Ovary (tissue), 3 donors: ENCODE results near the gene ITGB1BP1.

ENCODE experiments used
- CTCF ChIP-seq, 3 donors: fragments of 450-650 bp in 2 of 3; fragments of 200-600 bp in 1 of 3; IDR thresholded peaks; one replicate each; pipeline versions ENCODE4 v1.5.1 to v1.8.0; 2016 to 2022; ENCODE audit warnings: antibody characterized with exemption in 3 of 3, mild to moderate bottlenecking in 1 of 3
- EP300 ChIP-seq: sonication (generic); formaldehyde crosslinking; IDR thresholded peaks from one replicate; pipeline ENCODE4 v1.6.1; 2017; ENCODE audit warnings: antibody characterized with exemption
- donor health status: DM: no; HTN: no; CAD: no.

- TF ChIP-seq CTCF (IDR thresholded peaks at IDR 0.05): no peak
- TF ChIP-seq EP300: no peak
These were observed 1.3 kb upstream of the ITGB1BP1 start for GRCh38 chr2:9424447-9425164.
